Skeletal muscle tissue (tissue), 4 donors: Measurements from ENCODE around the gene KRTAP3-3. TPM values are rescaled to one million over a fixed set of nuclear protein-coding genes. Genes with fewer than 3 reads are reported as not detected.
"Not testable (repeated sequence)": the region's sequence is repeated elsewhere in the genome, so short reads cannot be mapped to it uniquely, and the experiment has no call there.

Experiments used
- H3K27ac ChIP-seq: one replicate; pipeline ENCODE4 v1.7.0; 2013; ENCODE audit warnings: mild to moderate bottlenecking, low read depth, low read length, inconsistent platforms
- H3K27me3 ChIP-seq, 3 donors: one replicate each; pipeline ENCODE4 v1.7.0; 2013; ENCODE audit warnings: low read length in 3 of 3; ENCODE audit not compliant: control insufficient read depth in 3 of 3, insufficient read depth in 3 of 3
- H3K36me3 ChIP-seq, 3 donors: one replicate each; pipeline ENCODE4 v1.7.0; 2013; ENCODE audit warnings: low read length in 3 of 3; ENCODE audit not compliant: control insufficient read depth in 3 of 3, insufficient read depth in 3 of 3
- H3K4me1 ChIP-seq, 3 donors: one replicate each; pipeline ENCODE4 v1.7.0; 2013; ENCODE audit warnings: low read length in 3 of 3, mild to moderate bottlenecking in 3 of 3; ENCODE audit not compliant: control insufficient read depth in 3 of 3, insufficient read depth in 3 of 3
- H3K4me3 ChIP-seq, 3 donors: one replicate each; pipeline ENCODE4 v1.7.0; 2013; ENCODE audit warnings: low read length in 3 of 3
- H3K9ac ChIP-seq, 3 donors: one replicate each; pipeline ENCODE4 v1.7.0; 2013; ENCODE audit warnings: low read length in 3 of 3, mild to moderate bottlenecking in 3 of 3, moderate library complexity in 2 of 3, low read depth in 1 of 3
- H3K9me3 ChIP-seq, 3 donors: one replicate each; pipeline ENCODE4 v1.7.0; 2013; ENCODE audit warnings: low read length in 3 of 3; ENCODE audit not compliant: control insufficient read depth in 3 of 3
- total RNA-seq: library from RNA; depleted of rRNA; stranded (reverse); fragments of >200 nt; gene quantifications from one replicate; pipeline ENCODE4 v1.2.3, GENCODE V29; 2014
- donor health status: Osteomylitis.

Gene KRTAP3-3
- not detected for total RNA-seq

DNA sequence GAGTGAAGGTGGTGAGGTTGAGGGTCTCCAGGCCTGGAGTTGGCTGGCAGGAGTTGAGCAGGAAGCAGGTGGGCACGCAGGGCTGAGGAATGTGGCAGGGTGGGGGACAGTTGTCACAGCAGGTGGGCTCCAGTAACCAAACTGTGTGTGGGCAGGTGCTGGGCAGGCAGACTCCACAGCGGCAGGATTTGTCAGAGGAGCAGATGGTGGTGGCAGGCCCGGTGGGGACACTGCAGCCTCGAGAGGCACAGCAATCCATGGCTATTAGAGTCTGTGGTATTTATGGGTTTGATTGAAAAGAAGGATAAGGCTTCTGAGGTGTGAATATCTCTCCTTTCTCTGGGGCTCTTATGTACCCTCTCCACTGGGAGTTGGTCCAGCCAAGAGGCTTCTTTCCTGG is at the start of gene KRTAP3-3:
Gene KRTAP3-3 (minus strand): TSS at position 326 of the 400 bp plus-strand sequence. CDS start 67 bp downstream, at position 259.
- H3K9ac ChIP-seq = no peak within 1 kb of the TSS

GRCh38 chr17:41042953-41043352 is 49.0 kb upstream of the KRTAP3-3 start:
- Histone ChIP-seq H3K27me3 (peaks cover 1 to 14% (median 5%) of the 10 kb centered on the region in 3 donors), H3K36me3 (no peaks in the 10 kb centered on the region), H3K27ac (no peak overlapping the region), H3K9ac (no peak overlapping the region), H3K9me3 (no peaks in the 10 kb centered on the region), H3K4me1 (no peaks in the 10 kb centered on the region), H3K4me3 (no peak overlapping the region)

More for the DNA sequence above, at the start of gene KRTAP3-3:
- Histone ChIP-seq H3K9me3 (no peaks in the 10 kb centered on the region), H3K4me1 (no peaks in the 10 kb centered on the region), H3K27me3 (peaks cover 3 to 9% (median 5%) of the 10 kb centered on the region in 3 donors), H3K27ac (no peak within 1 kb of the TSS), H3K36me3 (no peaks in the 10 kb centered on the region), H3K4me3 (no peak within 1 kb of the TSS)

GRCh38 chr17:41040783-41041571 is 47.0 kb upstream of the KRTAP3-3 start, which contains the start of gene KRTAP1-1:
TSS of gene KRTAP1-1 (minus strand) at chr17:41041450. CDS start at chr17:41041397, 53 bp downstream.
- not testable (repeated sequence) for H3K27ac ChIP-seq, H3K9me3 ChIP-seq, H3K9ac ChIP-seq, H3K4me1 ChIP-seq, H3K36me3 ChIP-seq, H3K27me3 ChIP-seq, H3K4me3 ChIP-seq

DNA sequence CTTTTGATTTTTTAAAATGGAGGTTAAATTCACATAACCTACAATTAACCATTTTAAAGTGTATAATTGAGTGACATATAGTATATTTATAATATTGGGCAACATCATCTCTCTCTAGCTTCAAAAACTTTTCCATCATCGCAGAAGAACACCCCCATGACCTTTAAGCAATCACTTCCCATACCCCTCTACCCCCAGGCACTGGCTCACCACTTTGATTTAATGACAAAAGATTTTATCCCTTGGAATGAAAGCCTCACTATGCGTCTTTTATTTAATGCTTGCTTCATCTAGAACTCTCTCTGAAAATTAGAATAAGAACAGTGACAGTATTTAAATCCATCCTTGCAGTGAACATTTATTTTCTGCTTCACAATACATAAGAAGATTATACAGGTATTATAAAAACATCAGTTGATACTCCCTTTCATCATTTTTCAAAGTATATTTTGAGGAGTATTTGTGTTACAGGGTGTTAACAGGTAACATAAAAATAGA is 43.9 kb upstream of the KRTAP3-3 start:
- Histone ChIP-seq H3K4me1 (no peaks in the 10 kb centered on the region), H3K4me3 (no peak overlapping the region), H3K9me3 (no peaks in the 10 kb centered on the region), H3K36me3 (no peaks in the 10 kb centered on the region), H3K9ac (no peak overlapping the region), H3K27ac (no peak overlapping the region), H3K27me3 (peaks cover 0 to 5% (median 3%) of the 10 kb centered on the region in 3 donors)

- not testable (repeated sequence) for H3K36me3 ChIP-seq, H3K27ac ChIP-seq, H3K9ac ChIP-seq, H3K4me3 ChIP-seq, H3K4me1 ChIP-seq, H3K9me3 ChIP-seq
- H3K27me3 ChIP-seq = peaks cover 0 to 18% (median 11%) of the 10 kb centered on the region in 3 donors
Observed at GRCh38 chr17:41034346-41034935, 40.5 kb upstream of the KRTAP3-3 start, which contains the start of gene KRTAP1-3. TSS of gene KRTAP1-3 (minus strand) at chr17:41034874. CDS start at chr17:41034821, 53 bp downstream.

DNA sequence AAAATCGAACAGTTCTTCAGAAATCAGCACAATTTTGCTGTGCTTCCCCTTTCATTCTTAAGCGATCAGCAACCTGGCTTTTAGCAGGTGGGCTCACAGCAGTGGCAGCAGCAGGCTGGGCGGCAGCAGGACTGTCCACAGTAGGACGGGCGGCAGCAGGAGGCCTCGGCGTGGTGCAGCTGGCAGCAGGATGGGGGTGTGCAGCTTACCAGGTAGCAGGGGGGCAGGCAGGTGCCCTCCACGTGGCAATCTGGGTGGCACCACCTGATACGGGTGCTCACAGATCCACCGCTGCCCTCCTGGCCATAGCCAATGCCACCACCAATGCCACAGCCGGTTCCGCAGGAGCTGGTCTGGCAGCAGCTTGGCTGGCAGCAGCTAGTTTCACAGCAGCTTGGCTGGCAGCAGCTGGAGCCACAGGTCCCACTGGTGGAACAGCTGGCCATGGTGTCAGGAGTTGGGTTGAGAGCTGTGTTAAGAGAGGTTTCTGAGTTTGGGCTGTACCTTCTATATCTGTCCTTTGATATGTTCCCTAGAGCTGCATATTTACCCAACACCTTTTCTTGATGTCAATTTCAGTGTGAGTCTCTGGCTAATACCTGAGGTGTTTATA is 35.8 kb upstream of the KRTAP3-3 start, which contains the start of gene KRTAP1-4:
Gene KRTAP1-4 (minus strand): TSS at position 563 of the 613 bp plus-strand sequence. CDS start 117 bp downstream, at position 446.
- Histone ChIP-seq H3K9ac (no peak within 1 kb of the TSS), H3K4me3 (no peak within 1 kb of the TSS), H3K4me1 (no peaks in the 10 kb centered on the region), H3K27me3 (peaks cover 11 to 21% (median 18%) of the 10 kb centered on the region in 3 donors), H3K36me3 (no peaks in the 10 kb centered on the region), H3K27ac (no peak within 1 kb of the TSS), H3K9me3 (no peaks in the 10 kb centered on the region)

- H3K9ac ChIP-seq = no peak within 1 kb of the TSS
- H3K9me3 ChIP-seq = no peaks in the 10 kb centered on the region
- H3K4me1 ChIP-seq = no peaks in the 10 kb centered on the region
- H3K27ac ChIP-seq = no peak within 1 kb of the TSS
- no peaks in the 10 kb centered on the region for H3K36me3 ChIP-seq
- H3K27me3 ChIP-seq = peaks cover 11 to 23% (median 18%) of the 10 kb centered on the region in 3 donors
- H3K4me3 ChIP-seq = no peak within 1 kb of the TSS
Observed at GRCh38 chr17:41026715-41027471, 32.9 kb upstream of the KRTAP3-3 start, which contains the start of gene KRTAP1-5. TSS of gene KRTAP1-5 (minus strand) at chr17:41027208. CDS start at chr17:41027155, 53 bp downstream.

DNA sequence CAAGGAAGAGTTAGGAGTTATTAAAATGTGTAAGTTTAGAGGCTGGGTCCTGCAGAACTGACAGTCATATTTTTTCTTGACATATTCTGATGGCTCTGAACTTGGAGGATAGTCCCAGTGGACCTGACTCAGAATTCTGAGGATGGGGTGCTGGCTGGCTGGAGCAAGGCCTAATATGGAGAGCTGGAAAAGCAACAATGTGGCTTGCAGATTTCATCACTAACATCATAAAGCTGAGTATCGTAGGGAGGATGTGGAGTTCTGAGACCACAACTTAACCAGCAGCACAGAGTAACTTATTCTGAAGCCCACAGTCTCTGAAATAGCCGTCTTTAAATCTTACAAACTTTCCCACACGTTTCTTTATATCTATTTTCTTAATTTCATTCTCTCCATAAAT is 30.7 kb upstream of the KRTAP3-3 start:
- Histone ChIP-seq H3K4me1 (no peaks in the 10 kb centered on the region), H3K27me3 (peaks cover 11 to 13% (median 12%) of the 10 kb centered on the region in 3 donors), H3K4me3 (no peak overlapping the region), H3K36me3 (no peaks in the 10 kb centered on the region), H3K9ac (no peak overlapping the region), H3K27ac (no peak overlapping the region), H3K9me3 (no peaks in the 10 kb centered on the region)

GRCh38 chr17:41020336-41020735 is 26.4 kb upstream of the KRTAP3-3 start:
- Histone ChIP-seq H3K36me3 (no peaks in the 10 kb centered on the region), H3K27me3 (peaks cover 0 to 2% (median 0%) of the 10 kb centered on the region in 3 donors), H3K4me1 (no peaks in the 10 kb centered on the region), H3K9me3 (no peaks in the 10 kb centered on the region), H3K9ac (no peak overlapping the region), H3K27ac (no peak overlapping the region), H3K4me3 (no peak overlapping the region)
